ENCODE measurements around the gene SH2B2.

DNA sequence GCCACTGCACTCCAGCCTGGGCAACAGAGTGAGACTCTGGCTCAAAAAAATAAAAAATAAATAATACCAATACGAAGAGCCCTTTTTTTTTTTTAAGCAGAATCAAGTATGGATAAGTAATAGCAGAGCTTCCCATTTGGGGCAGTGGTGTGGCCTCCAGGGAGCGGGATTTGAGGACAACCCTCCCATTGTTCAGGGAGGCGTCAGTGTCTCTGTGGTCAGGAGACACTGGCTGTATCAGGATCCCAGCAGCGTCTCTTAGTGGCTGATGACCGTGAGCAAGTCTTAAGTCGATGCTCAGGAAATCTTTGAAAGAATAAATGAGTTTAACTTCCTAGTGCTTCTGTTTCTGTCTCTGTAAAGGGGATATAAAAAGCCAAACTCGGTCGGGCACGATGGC lies 25.2 kb upstream of the SH2B2 start:
- no peak for TF ChIP-seq GATA2 (IDR thresholded peaks at IDR 0.05; ENCODE audit: low read depth, low read length)
- no peak for TF ChIP-seq GATA3 (IDR thresholded peaks at IDR 0.05; ENCODE audit: low read depth, low read length)
